Neural crest cell (in vitro differentiated cells): ENCODE measurements around the gene CDON. TPM values are rescaled to one million over a fixed set of nuclear protein-coding genes. Genes with fewer than 3 reads are reported as not detected.

ENCODE experiments used
- DNase-seq: peaks from one replicate; pipeline ENCODE4 v3.0.0; 2021; ENCODE audit warnings: low read depth, mixed read lengths, low spot score
- H3K27ac Mint-ChIP-seq: one replicate; pipeline ENCODE4 v1.8.0; 2021; ENCODE audit warnings: mild to moderate bottlenecking, mixed read lengths; ENCODE audit not compliant: unreplicated experiment
- H3K27me3 Mint-ChIP-seq: 2 replicates; pipeline ENCODE4 v1.8.0; 2021; ENCODE audit warnings: low read depth, mild to moderate bottlenecking, mixed read lengths
- H3K36me3 Mint-ChIP-seq: 2 replicates; pipeline ENCODE4 v1.8.0; 2021; ENCODE audit warnings: low read depth, mild to moderate bottlenecking, mixed read lengths
- H3K4me1 Mint-ChIP-seq: 2 replicates; pipeline ENCODE4 v1.8.0; 2021; ENCODE audit warnings: mixed read lengths
- H3K4me3 Mint-ChIP-seq: one replicate; pipeline ENCODE4 v1.8.0; 2021; ENCODE audit warnings: mild to moderate bottlenecking, mixed read lengths
- H3K9me3 Mint-ChIP-seq: 2 replicates; pipeline ENCODE4 v1.8.0; 2021; ENCODE audit warnings: mixed read lengths
- CTCF ChIP-seq: fragments of 200-600 bp; sonication (generic); conservative IDR thresholded peaks from 2 replicates; pipeline ENCODE4 v1.5.0; 2021; ENCODE audit warnings: antibody characterized with exemption, mild to moderate bottlenecking
- total RNA-seq: library from RNA; stranded (reverse); gene quantifications from 2 replicates; pipeline ENCODE4 v1.2.1, GENCODE V29; 2021

CDON gene
- total RNA-seq, 1 donor from 2014 or later = 22.1 TPM

- H3K27ac Mint-ChIP-seq = no peak overlapping the region
Measured at GRCh38 chr11:125978778-125979407, 83.8 kb downstream of the CDON start.

GRCh38 chr11:125978181-125978716 lies 84.4 kb downstream of the CDON start:
- Mint-ChIP-seq H3K27ac (no peak overlapping the region), H3K27me3 (no peaks in the 10 kb centered on the region), H3K4me3 (no peak overlapping the region), H3K9me3 (no peaks in the 10 kb centered on the region), H3K36me3 (no peaks in the 10 kb centered on the region), H3K4me1 (peaks cover 44% of the 10 kb centered on the region)
- TF ChIP-seq CTCF = no peak
- DNase-seq = no peak

More at GRCh38 chr11:125978778-125979407, 83.8 kb downstream of the CDON start:
- no peak for TF ChIP-seq CTCF
- Mint-ChIP-seq H3K9me3 (no peaks in the 10 kb centered on the region), H3K36me3 (no peaks in the 10 kb centered on the region), H3K4me1 (peaks cover 44% of the 10 kb centered on the region), H3K27me3 (no peaks in the 10 kb centered on the region), H3K4me3 (no peak overlapping the region)
- DNase-seq = no peak

GRCh38 chr11:125977333-125977732 lies 85.3 kb downstream of the CDON start:
- peaks cover 44% of the 10 kb centered on the region for H3K4me1 Mint-ChIP-seq
- DNase-seq = no peak
- H3K27ac Mint-ChIP-seq = no peak overlapping the region
- no peaks in the 10 kb centered on the region for H3K36me3 Mint-ChIP-seq
- TF ChIP-seq CTCF = no peak
- no peak overlapping the region for H3K4me3 Mint-ChIP-seq
- no peaks in the 10 kb centered on the region for H3K9me3 Mint-ChIP-seq
- no peaks in the 10 kb centered on the region for H3K27me3 Mint-ChIP-seq

- no peak for TF ChIP-seq CTCF
- H3K27me3 Mint-ChIP-seq = no peaks in the 10 kb centered on the region
- no peak for DNase-seq
- no peak overlapping the region for H3K27ac Mint-ChIP-seq
- H3K36me3 Mint-ChIP-seq = no peaks in the 10 kb centered on the region
- H3K9me3 Mint-ChIP-seq = no peaks in the 10 kb centered on the region
- peaks cover 42% of the 10 kb centered on the region for H3K4me1 Mint-ChIP-seq
- H3K4me3 Mint-ChIP-seq = no peak overlapping the region
Measured at GRCh38 chr11:125976156-125976555, 86.5 kb downstream of the CDON start.

- no peaks in the 10 kb centered on the region for H3K36me3 Mint-ChIP-seq
- no peak overlapping the region for H3K27ac Mint-ChIP-seq
- no peak overlapping the region for H3K4me3 Mint-ChIP-seq
- no peak for TF ChIP-seq CTCF
- peaks cover 37% of the 10 kb centered on the region for H3K4me1 Mint-ChIP-seq
- H3K27me3 Mint-ChIP-seq = no peaks in the 10 kb centered on the region
- DNase-seq = no peak
- H3K9me3 Mint-ChIP-seq = no peaks in the 10 kb centered on the region
Measured at GRCh38 chr11:125975634-125976033, 87.0 kb downstream of the CDON start.
